ENCODE results near the gene DSG3. TPM values are rescaled to one million over a fixed set of nuclear protein-coding genes. Genes with fewer than 3 reads are reported as not detected.

The DSG3 gene
- total and polyA plus RNA-seq, 10 of the 15 experiments (the other 5 are each of a cell fraction or from before 2014, with no cell fraction given) = 0.01 to 0.36 (median 0.30) TPM

DNA sequence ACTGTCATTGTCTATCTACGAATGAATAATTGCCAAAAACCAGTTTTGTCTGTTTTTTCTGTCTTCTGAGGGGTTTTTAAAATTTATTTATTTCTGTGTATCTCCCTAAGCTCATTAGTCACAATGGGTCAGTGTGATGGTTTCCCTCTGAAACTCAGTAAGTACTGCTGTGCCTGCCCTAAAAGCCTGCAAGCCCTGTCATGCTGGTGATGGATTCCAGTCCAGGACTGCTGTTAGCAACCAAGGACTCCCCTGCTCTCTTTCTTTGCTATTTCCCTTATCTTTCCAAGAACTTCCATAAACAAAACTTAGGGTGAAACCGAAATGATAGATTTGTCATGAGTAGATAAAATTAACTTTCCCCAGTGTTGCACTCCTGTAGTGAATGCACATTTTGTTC is 38.6 kb downstream of the DSG3 start:
- Histone ChIP-seq H3K9me3 (replicated peaks; ENCODE audit: control insufficient read depth, insufficient read depth, low read length) (no peaks in the 10 kb centered on the region; the same call in 2 of the 3 replicates), H3K4me3 (no peak overlapping the region), H2AFZ (ENCODE audit: control insufficient read depth, low read depth, low read length) (no peak overlapping the region), H3K79me2 (ENCODE audit: control insufficient read depth, insufficient read depth, low read length) (no peaks in the 10 kb centered on the region), H3K4me2 (ENCODE audit: control insufficient read depth, insufficient read depth) (no peak overlapping the region), H3K9ac (ENCODE audit: control insufficient read depth, insufficient read depth, low read length) (no peak overlapping the region), H3K4me1 (ENCODE audit: control insufficient read depth, insufficient read depth, low read length) (no peaks in the 10 kb centered on the region), H3K27ac (ENCODE audit: control insufficient read depth, insufficient read depth) (no peak overlapping the region), H4K20me1 (ENCODE audit: control insufficient read depth, insufficient read depth) (no peaks in the 10 kb centered on the region), H3K27me3 (replicated peaks in 1 of 2; ENCODE audit: control insufficient read depth in 2 of 2, insufficient read depth in 2 of 2, low read length in 1 of 2) (no peaks in the 10 kb centered on the region), H3K36me3 (ENCODE audit: control insufficient read depth in 2 of 2, insufficient read depth in 2 of 2, low read length in 1 of 2) (no peaks in the 10 kb centered on the region)
- ATAC-seq (no peak), DNase-seq (ENCODE audit: low read depth, low spot score) (no peak), FAIRE-seq (no peak)
- no TSS peak for BruUV-seq (replicated peaks)
- POLR2A ChIA-PET = no interaction called here
- CTCF ChIA-PET = no interaction called here
- SMC1A ChIA-PET (ENCODE audit: uncharacterized antibody, unreplicated experiment) = no interaction called here
- no peak for TF ChIP-seq ZNF384 (IDR thresholded peaks at IDR 0.05; ENCODE audit: borderline replicate concordance, low read depth, low read length)
- no peak for TF ChIP-seq JUNB (IDR thresholded peaks at IDR 0.05)
- TF ChIP-seq SMC3 (IDR thresholded peaks at IDR 0.05; ENCODE audit: borderline replicate concordance, low read length) = no peak
- TF ChIP-seq, protein P1, sequence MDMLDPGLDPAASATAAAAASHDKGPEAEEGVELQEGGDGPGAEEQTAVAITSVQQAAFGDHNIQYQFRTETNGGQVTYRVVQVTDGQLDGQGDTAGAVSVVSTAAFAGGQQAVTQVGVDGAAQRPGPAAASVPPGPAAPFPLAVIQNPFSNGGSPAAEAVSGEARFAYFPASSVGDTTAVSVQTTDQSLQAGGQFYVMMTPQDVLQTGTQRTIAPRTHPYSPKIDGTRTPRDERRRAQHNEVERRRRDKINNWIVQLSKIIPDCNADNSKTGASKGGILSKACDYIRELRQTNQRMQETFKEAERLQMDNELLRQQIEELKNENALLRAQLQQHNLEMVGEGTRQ (IDR thresholded peaks at IDR 0.05; ENCODE audit: borderline replicate concordance, low read depth, low read length) = no peak
- TF ChIP-seq SP1 (IDR thresholded peaks at IDR 0.05; ENCODE audit: low read depth, low read length) = no peak
- TF ChIP-seq RELA (IDR thresholded peaks at IDR 0.05; ENCODE audit: borderline replicate concordance, partially characterized antibody) = no peak
- TF ChIP-seq ZNF207 (IDR thresholded peaks at IDR 0.05; ENCODE audit: borderline replicate concordance) = no peak
- no peak for TF ChIP-seq HDAC2 (IDR thresholded peaks at IDR 0.05)
- intact Hi-C loops (cut with micrococcal nuclease; ENCODE audit: unreplicated experiment) = no loop called here
- in situ Hi-C loops (cut with MboI) = no loop called here
- RAD21 ChIA-PET (ENCODE audit: unreplicated experiment) = no interaction called here
- WGBS (ENCODE audit: insufficient coverage, insufficient replicate concordance, low lambda C conversion rate, missing lambda C conversion rate) = 25% methylated on average over 2 of the region's 2 CpGs

Data from GM12878 (cell line).